ENCODE measurements around the gene GAREM1. TPM values are rescaled to one million over a fixed set of nuclear protein-coding genes. Genes with fewer than 3 reads are reported as not detected.

The GAREM1 gene
- total RNA-seq, 4 donors from 2014 or later: 10.8 to 32.5 (median 18.3) TPM

DNA sequence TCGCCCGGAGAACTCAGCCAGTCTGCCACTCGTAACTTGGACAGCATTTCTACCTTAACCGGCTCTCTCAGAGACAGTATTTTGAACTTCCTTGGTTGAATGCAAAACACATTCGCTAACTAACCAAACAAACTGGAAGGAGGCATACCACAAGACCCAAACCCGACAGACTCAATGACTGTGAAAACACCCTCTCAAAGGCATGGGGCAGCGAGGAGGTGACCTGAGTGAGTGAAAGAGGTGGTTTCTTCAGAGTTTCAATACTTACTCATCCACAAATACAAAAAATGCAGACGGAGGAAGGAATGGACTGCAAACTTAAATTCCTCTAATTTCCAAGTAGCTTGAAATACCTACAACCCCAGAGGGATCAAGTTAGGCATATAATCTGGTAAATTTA, 132.9 kb downstream of the GAREM1 start:
- TF ChIP-seq, protein P1, sequence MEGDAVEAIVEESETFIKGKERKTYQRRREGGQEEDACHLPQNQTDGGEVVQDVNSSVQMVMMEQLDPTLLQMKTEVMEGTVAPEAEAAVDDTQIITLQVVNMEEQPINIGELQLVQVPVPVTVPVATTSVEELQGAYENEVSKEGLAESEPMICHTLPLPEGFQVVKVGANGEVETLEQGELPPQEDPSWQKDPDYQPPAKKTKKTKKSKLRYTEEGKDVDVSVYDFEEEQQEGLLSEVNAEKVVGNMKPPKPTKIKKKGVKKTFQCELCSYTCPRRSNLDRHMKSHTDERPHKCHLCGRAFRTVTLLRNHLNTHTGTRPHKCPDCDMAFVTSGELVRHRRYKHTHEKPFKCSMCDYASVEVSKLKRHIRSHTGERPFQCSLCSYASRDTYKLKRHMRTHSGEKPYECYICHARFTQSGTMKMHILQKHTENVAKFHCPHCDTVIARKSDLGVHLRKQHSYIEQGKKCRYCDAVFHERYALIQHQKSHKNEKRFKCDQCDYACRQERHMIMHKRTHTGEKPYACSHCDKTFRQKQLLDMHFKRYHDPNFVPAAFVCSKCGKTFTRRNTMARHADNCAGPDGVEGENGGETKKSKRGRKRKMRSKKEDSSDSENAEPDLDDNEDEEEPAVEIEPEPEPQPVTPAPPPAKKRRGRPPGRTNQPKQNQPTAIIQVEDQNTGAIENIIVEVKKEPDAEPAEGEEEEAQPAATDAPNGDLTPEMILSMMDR (IDR thresholded peaks at IDR 0.05): no peak
- no peak for TF ChIP-seq POLR2A (IDR thresholded peaks at IDR 0.05)

DNA sequence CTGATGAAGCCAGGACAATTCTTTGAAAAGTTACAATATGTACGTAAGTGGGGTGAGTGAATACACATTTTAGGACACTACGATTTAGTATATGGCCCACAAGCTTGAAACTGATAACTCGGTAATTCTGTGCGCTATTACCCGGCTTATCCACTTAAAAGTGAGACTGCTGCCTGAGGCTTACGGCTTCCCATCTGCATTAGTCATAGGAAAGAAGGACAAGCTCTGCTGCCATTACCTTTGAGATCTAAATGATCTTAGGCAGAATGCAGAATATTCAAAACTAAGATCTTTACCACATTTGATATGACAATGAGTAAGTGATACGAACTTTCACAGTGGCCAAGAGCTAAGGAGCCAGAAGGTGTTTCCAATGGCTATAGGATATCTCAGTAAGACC, 133.3 kb downstream of the GAREM1 start:
- TF ChIP-seq POLR2A (IDR thresholded peaks at IDR 0.05): no peak
- TF ChIP-seq, protein P1 (IDR thresholded peaks at IDR 0.05): no peak
- H3K36me3 ChIP-seq: peaks cover 0 to 5% (median 0%) of the 10 kb centered on the region in 3 donors
- WGBS, 2 donors: 92 to 93% methylated on average over 7 of the region's 7 CpGs

More for the DNA sequence above, 132.9 kb downstream of the GAREM1 start:
- 88 to 91% methylated on average over 8 of the region's 8 CpGs for WGBS, 2 donors
- no peaks in the 10 kb centered on the region for H3K9me3 ChIP-seq
- H3K27ac ChIP-seq: no peak overlapping the region
- intact Hi-C loops (cut with DNase I): no loop called here
- no peaks in the 10 kb centered on the region for H3K27me3 ChIP-seq
- no peak overlapping the region for H3K4me3 ChIP-seq
- peaks cover 0 to 5% (median 0%) of the 10 kb centered on the region in 3 donors for H3K36me3 ChIP-seq
- no peaks in the 10 kb centered on the region for H3K4me1 ChIP-seq
- no peak for DNase-seq

DNA sequence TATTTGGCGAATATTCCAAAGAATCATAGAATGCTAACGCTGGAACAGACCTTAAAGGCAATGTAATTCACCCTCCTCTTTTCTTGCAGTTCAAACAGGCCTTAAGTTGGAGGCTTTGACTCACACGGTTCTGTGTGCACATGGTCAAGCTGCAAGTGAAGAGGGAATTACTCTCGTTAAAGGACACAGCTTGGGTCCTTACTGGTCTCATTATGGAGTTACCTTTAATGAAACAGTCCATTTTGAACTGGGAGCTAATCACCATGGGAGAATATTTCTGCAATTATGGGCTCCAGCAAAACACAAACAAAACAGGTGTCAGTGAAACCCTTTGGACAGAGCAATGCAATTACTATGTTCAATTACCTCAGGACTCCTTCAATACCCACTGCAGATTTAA, 135.5 kb downstream of the GAREM1 start:
- WGBS, 2 donors: 69 to 85% methylated on average over 4 of the region's 4 CpGs
- H3K9me3 ChIP-seq: no peaks in the 10 kb centered on the region
- H3K4me1 ChIP-seq: no peaks in the 10 kb centered on the region
- intact Hi-C loops (cut with DNase I): no loop called here
- H3K4me3 ChIP-seq: no peak overlapping the region
- no peak for TF ChIP-seq POLR2A (IDR thresholded peaks at IDR 0.05)
- TF ChIP-seq, protein P1 (IDR thresholded peaks at IDR 0.05): no peak
- no peak overlapping the region for H3K27ac ChIP-seq
- no peak for DNase-seq
- H3K27me3 ChIP-seq: no peaks in the 10 kb centered on the region
- H3K36me3 ChIP-seq: peaks cover 0 to 5% (median 0%) of the 10 kb centered on the region in 3 donors

More for the DNA sequence above, 133.3 kb downstream of the GAREM1 start:
- Histone ChIP-seq H3K4me3 (no peak overlapping the region), H3K27me3 (no peaks in the 10 kb centered on the region), H3K9me3 (no peaks in the 10 kb centered on the region), H3K27ac (no peak overlapping the region), H3K4me1 (no peaks in the 10 kb centered on the region)
- intact Hi-C loops (cut with DNase I): no loop called here
- DNase-seq: no peak

DNA sequence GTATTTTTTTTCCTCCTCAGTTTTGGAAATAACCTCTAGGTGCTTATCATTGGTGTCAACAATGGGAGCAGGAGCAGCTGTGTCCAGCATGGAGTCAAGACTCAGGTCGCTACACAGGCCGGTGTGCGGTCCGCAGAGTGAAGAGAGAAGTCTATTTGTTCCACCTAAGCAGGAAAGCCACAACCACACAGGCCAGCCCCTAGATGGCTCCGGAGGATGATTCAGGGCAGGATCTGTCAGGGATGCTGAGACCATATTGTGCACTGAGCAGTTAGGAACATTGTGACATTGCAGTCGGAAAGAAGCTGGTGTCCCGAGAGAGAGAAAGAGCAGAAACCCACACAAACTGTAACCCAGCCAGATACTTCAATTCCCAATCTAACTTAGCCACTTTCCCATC, 136.9 kb downstream of the GAREM1 start:
- Histone ChIP-seq H3K27ac (no peak overlapping the region), H3K9me3 (no peaks in the 10 kb centered on the region), H3K4me1 (no peaks in the 10 kb centered on the region), H3K36me3 (peaks cover 0 to 5% (median 0%) of the 10 kb centered on the region in 3 donors), H3K4me3 (no peak overlapping the region), H3K27me3 (no peaks in the 10 kb centered on the region)
- TF ChIP-seq, protein P1 (IDR thresholded peaks at IDR 0.05): no peak
- no peak for TF ChIP-seq POLR2A (IDR thresholded peaks at IDR 0.05)
- intact Hi-C loops (cut with DNase I): no loop called here
- 71 to 89% methylated on average over 3 to 7 of the region's 7 CpGs for WGBS, 2 donors
- DNase-seq: no peak

DNA sequence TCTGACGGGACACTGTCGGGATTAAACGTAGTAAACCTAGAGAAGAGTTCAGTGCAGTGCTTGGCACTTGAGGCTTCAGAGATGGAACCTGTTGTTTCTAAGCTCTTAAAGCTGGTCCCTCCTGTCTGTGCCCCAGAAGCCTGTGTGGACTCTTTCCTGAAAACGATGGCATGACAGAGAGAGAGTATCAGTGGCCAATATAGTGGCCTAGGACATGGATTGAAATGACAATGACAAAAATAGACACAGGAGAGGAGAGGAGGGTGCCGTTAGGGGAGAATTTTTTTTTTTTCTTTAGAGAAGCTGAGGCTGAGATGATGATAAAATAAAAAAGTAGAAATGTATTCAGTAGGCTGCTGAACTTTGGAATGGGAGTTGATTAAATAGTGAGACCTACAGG, 138.0 kb downstream of the GAREM1 start:
- intact Hi-C loops (cut with DNase I): no loop called here
- peaks cover 0 to 5% (median 0%) of the 10 kb centered on the region in 3 donors for H3K36me3 ChIP-seq
- no peaks in the 10 kb centered on the region for H3K4me1 ChIP-seq
- WGBS, 2 donors: 76 to 86% methylated on average over 4 to 5 of the region's 5 CpGs
- no peak overlapping the region for H3K4me3 ChIP-seq
- no peaks in the 10 kb centered on the region for H3K27me3 ChIP-seq
- no peak for DNase-seq
- H3K27ac ChIP-seq: no peak overlapping the region
- TF ChIP-seq, protein P1 (IDR thresholded peaks at IDR 0.05): no peak
- no peaks in the 10 kb centered on the region for H3K9me3 ChIP-seq
